ENCODE results near the gene COL4A4. TPM values are rescaled to one million over a fixed set of nuclear protein-coding genes. Genes with fewer than 3 reads are reported as not detected.

The COL4A4 gene
- total RNA-seq, 1 donor from 2014 or later = 2.5 TPM

GRCh38 chr2:226979004-226979403 lies 185.0 kb downstream of the COL4A4 start:
- Histone ChIP-seq H3K9me3 (no peaks in the 10 kb centered on the region), H3K4me1 (peaks cover 2% of the 10 kb centered on the region), H3K27me3 (no peaks in the 10 kb centered on the region), H3K4me3 (no peak overlapping the region), H3K36me3 (no peaks in the 10 kb centered on the region), H3K27ac (no peak overlapping the region)
- TF ChIP-seq POLR2A (IDR thresholded peaks at IDR 0.05) = no peak
- no peak for TF ChIP-seq CTCF (IDR thresholded peaks at IDR 0.05)
- no peak for TF ChIP-seq POLR2AphosphoS5 (IDR thresholded peaks at IDR 0.05; ENCODE audit: insufficient read depth in 1 of 2, low read depth in 1 of 2)
- DNase-seq (ENCODE audit: extremely low spot score in 2 of 2) = no peak
- intact Hi-C loops (cut with DNase I) = no loop called here

- Histone ChIP-seq H3K4me1 (no peaks in the 10 kb centered on the region), H3K4me3 (no peak overlapping the region), H3K27me3 (no peaks in the 10 kb centered on the region), H3K36me3 (no peaks in the 10 kb centered on the region), H3K9me3 (no peaks in the 10 kb centered on the region), H3K27ac (no peak overlapping the region)
- intact Hi-C loops (cut with DNase I) = no loop called here
- no peak for DNase-seq (ENCODE audit: extremely low spot score in 2 of 2)
- no peak for TF ChIP-seq POLR2A (IDR thresholded peaks at IDR 0.05)
- TF ChIP-seq CTCF (IDR thresholded peaks at IDR 0.05) = no peak
- no peak for TF ChIP-seq POLR2AphosphoS5 (IDR thresholded peaks at IDR 0.05; ENCODE audit: insufficient read depth in 1 of 2, low read depth in 1 of 2)
These were observed 185.7 kb downstream of the COL4A4 start for GRCh38 chr2:226978300-226978699.

- no peaks in the 10 kb centered on the region for H3K36me3 ChIP-seq
- TF ChIP-seq CTCF (IDR thresholded peaks at IDR 0.05) (no peak), POLR2A (IDR thresholded peaks at IDR 0.05) (no peak), POLR2AphosphoS5 (IDR thresholded peaks at IDR 0.05; ENCODE audit: insufficient read depth in 1 of 2, low read depth in 1 of 2) (no peak)
- H3K4me3 ChIP-seq = no peak overlapping the region
- no peaks in the 10 kb centered on the region for H3K9me3 ChIP-seq
- H3K4me1 ChIP-seq = no peaks in the 10 kb centered on the region
- intact Hi-C loops (cut with DNase I) = no loop called here
- H3K27ac ChIP-seq = no peak overlapping the region
- no peaks in the 10 kb centered on the region for H3K27me3 ChIP-seq
- DNase-seq (ENCODE audit: extremely low spot score in 2 of 2) = no peak
These were observed 186.2 kb downstream of the COL4A4 start for GRCh38 chr2:226977775-226978190.

- Histone ChIP-seq H3K27ac (no peak overlapping the region), H3K27me3 (no peaks in the 10 kb centered on the region), H3K9me3 (no peaks in the 10 kb centered on the region), H3K4me1 (no peaks in the 10 kb centered on the region), H3K4me3 (no peak overlapping the region), H3K36me3 (no peaks in the 10 kb centered on the region)
- intact Hi-C loops (cut with DNase I) = no loop called here
- no peak for TF ChIP-seq POLR2A (IDR thresholded peaks at IDR 0.05)
- TF ChIP-seq CTCF (IDR thresholded peaks at IDR 0.05) = no peak
- TF ChIP-seq POLR2AphosphoS5 (IDR thresholded peaks at IDR 0.05; ENCODE audit: insufficient read depth in 1 of 2, low read depth in 1 of 2) = no peak
- no peak for DNase-seq (ENCODE audit: extremely low spot score in 2 of 2)
These were observed 190.2 kb downstream of the COL4A4 start for GRCh38 chr2:226973816-226974215.

- Histone ChIP-seq H3K27me3 (no peaks in the 10 kb centered on the region), H3K4me3 (no peak overlapping the region), H3K36me3 (no peaks in the 10 kb centered on the region), H3K4me1 (no peaks in the 10 kb centered on the region), H3K27ac (no peak overlapping the region), H3K9me3 (no peaks in the 10 kb centered on the region)
- DNase-seq (ENCODE audit: extremely low spot score in 2 of 2) = no peak
- no peak for TF ChIP-seq CTCF (IDR thresholded peaks at IDR 0.05)
- intact Hi-C loops (cut with DNase I) = no loop called here
These were observed 192.2 kb downstream of the COL4A4 start for GRCh38 chr2:226971770-226972169.

Data from vagina (tissue), 2 donors.